Thymus (tissue), 11 donors: ENCODE results near the gene GNPTAB. TPM values are rescaled to one million over a fixed set of nuclear protein-coding genes. Genes with fewer than 3 reads are reported as not detected.

Experiments used
- DNase-seq, 9 donors: peaks; one replicate each; pipeline ENCODE4 v3.0.0-alpha.2; 2013; ENCODE audit warnings: low spot score in 9 of 9, low read depth in 6 of 9, missing footprints in 1 of 9
- H3K27ac ChIP-seq, 2 donors: one replicate each; pipeline ENCODE4 v1.5.1; 2013; ENCODE audit warnings: control low read depth in 1 of 2, low read depth in 1 of 2, low read length in 1 of 2, mild to moderate bottlenecking in 1 of 2, moderate library complexity in 1 of 2
- H3K27me3 ChIP-seq, 2 donors: one replicate each; pipeline ENCODE4 v1.5.1; 2013; ENCODE audit warnings: low read length in 1 of 2; ENCODE audit not compliant: control insufficient read depth in 2 of 2, insufficient read depth in 1 of 2
- H3K36me3 ChIP-seq, 2 donors: one replicate each; pipeline ENCODE4 v1.5.1; 2013; ENCODE audit warnings: low read length in 1 of 2, mild to moderate bottlenecking in 1 of 2, moderate library complexity in 1 of 2; ENCODE audit not compliant: control insufficient read depth in 2 of 2, insufficient read depth in 2 of 2
- H3K4me1 ChIP-seq, 2 donors: one replicate each; pipeline ENCODE4 v1.5.1; 2013; ENCODE audit warnings: low read length in 2 of 2; ENCODE audit not compliant: control insufficient read depth in 2 of 2, insufficient read depth in 2 of 2
- H3K4me3 ChIP-seq, 2 donors: one replicate each; pipeline ENCODE4 v1.5.1; 2013; ENCODE audit warnings: low read length in 2 of 2, control low read depth in 1 of 2, mild to moderate bottlenecking in 1 of 2
- H3K9me3 ChIP-seq, 2 donors: one replicate each; pipeline ENCODE4 v1.5.1; 2013; ENCODE audit warnings: low read length in 1 of 2, mild to moderate bottlenecking in 1 of 2; ENCODE audit not compliant: control insufficient read depth in 2 of 2, insufficient read depth in 1 of 2
- WGBS: extraction: QIAGEN DNeasy Blood & Tissue Kit; methylation state at CpG from one replicate; pipeline ENCODE4 v1.1.7; 2013; 5-methylcytosine and 5-hydroxymethylcytosine counted together
- polyA plus RNA-seq: library from polyadenylated mRNA; stranded (reverse); fragments of 200-250 nt; gene quantifications from one replicate; pipeline ENCODE4 v1.2.3, GENCODE V29; 2013
- total RNA-seq: library from RNA; stranded (reverse); fragments of 120-200 nt; gene quantifications from one replicate; pipeline ENCODE4 v1.2.4, GENCODE V29; 2013
- donor health status: healthy.

GNPTAB gene
- total and polyA plus RNA-seq, 2 donors, result 20.6 to 44.8 TPM

DNA sequence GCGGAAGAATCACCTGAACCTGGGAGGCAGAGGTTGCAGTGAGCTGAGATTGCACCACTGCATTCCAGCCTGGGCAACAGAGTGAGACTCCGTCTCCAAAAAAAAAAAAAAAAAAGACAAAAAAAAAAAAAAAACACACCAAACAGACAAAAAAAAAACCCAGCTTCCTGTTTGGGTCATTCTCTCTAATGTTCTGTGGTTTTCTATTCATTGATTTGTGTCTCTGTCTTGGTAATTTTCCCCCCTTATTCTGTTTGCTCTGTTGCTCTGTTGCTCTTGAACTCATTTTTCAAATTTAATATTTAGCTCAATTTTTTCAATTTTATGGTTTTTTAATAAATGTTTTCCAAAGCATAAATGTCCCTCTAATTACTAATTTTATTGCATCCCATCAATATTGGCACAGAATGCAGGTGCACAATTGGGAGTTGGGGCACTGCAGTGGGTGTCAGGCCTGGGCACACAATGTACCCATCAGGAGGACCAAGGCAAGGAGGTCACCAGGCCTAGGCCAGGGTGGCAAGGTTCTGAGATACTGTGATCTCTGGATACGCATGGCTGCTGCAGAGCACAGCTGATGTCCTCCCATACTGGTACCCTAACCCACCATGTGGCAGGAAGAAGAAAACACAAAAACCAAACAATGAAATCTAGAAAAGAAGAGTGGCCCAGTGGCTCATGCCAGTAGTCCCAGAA lies 8.0 kb upstream of the GNPTAB start:
- no peaks in the 10 kb centered on the region for H3K27me3 ChIP-seq
- H3K27ac ChIP-seq, result no peak overlapping the region
- no peaks in the 10 kb centered on the region for H3K9me3 ChIP-seq
- peaks cover 0 to 7% of the 10 kb centered on the region in 2 donors for H3K4me1 ChIP-seq
- 58% methylated on average over 3 of the region's 3 CpGs for WGBS
- no peaks in the 10 kb centered on the region for H3K36me3 ChIP-seq
- H3K4me3 ChIP-seq, result no peak overlapping the region
- DNase-seq, result peak in 1 of 9 donors; percentile 31

GRCh38 chr12:101832030-101832429 lies 1.3 kb upstream of the GNPTAB start:
- no peak for DNase-seq
- Histone ChIP-seq H3K36me3 (no peaks in the 10 kb centered on the region), H3K9me3 (no peaks in the 10 kb centered on the region), H3K27me3 (no peaks in the 10 kb centered on the region), H3K27ac (no peak overlapping the region), H3K4me1 (peaks cover 6 to 26% of the 10 kb centered on the region in 2 donors), H3K4me3 (no peak overlapping the region)
- WGBS, result 93% methylated on average over 1 of the region's 1 CpG

DNA sequence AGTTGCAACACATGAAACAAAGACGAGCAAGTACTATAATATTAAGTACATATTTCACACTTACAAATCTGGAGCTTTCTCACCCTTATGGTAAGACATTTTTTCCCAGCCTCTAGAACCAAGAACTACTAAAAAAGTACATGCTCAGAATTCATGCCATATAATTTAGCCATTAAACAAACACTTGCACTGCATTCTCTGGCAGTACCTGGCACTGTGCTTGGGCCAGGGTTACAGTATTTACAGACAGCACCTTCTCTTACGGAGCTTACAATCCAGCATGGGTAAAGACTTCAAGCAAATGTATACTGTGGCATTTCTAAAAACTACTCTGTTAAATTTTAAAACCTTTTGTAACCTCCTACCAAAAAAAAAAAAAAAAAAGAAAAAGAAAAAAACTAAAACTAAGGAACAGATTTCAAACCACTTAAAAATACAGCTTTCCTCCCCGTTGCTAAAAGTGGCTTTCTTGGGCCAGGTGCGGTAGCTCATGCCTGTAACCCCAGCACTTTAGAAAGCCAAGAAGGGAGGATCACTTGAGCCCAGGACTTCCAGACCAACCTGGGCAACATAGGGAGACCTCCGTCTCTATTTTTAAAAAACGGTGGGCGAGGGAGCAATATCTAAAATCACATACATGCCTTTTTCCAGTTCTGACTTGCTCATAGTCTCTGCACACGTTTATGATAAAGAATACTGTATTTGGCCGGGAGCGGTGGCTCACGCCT lies 956 bp downstream of the GNPTAB start:
- Histone ChIP-seq H3K4me3 (peak overlapping the region; percentile 85 to 91), H3K27ac (peak overlapping the region; percentile 73 to 88), H3K9me3 (no peaks in the 10 kb centered on the region), H3K27me3 (no peaks in the 10 kb centered on the region), H3K4me1 (peaks cover 8 to 38% of the 10 kb centered on the region in 2 donors), H3K36me3 (no peaks in the 10 kb centered on the region)
- 2% methylated on average over 11 of the region's 11 CpGs for WGBS
- peak in 5 of 9 donors; percentile 30 to 72 (median 39) for DNase-seq

- peak in 4 of 9 donors; percentile 36 to 76 (median 52) for DNase-seq
- Histone ChIP-seq H3K27ac (peak overlapping the region in 1 of 2 donors; percentile 88), H3K27me3 (no peaks in the 10 kb centered on the region), H3K4me3 (peak overlapping the region in 1 of 2 donors; percentile 91), H3K4me1 (peaks cover 16 to 50% of the 10 kb centered on the region in 2 donors), H3K9me3 (no peaks in the 10 kb centered on the region), H3K36me3 (no peaks in the 10 kb centered on the region)
- WGBS, result 98% methylated on average over 6 of the region's 6 CpGs
Measured at GRCh38 chr12:101828463-101829196, 2.1 kb downstream of the GNPTAB start.

DNA sequence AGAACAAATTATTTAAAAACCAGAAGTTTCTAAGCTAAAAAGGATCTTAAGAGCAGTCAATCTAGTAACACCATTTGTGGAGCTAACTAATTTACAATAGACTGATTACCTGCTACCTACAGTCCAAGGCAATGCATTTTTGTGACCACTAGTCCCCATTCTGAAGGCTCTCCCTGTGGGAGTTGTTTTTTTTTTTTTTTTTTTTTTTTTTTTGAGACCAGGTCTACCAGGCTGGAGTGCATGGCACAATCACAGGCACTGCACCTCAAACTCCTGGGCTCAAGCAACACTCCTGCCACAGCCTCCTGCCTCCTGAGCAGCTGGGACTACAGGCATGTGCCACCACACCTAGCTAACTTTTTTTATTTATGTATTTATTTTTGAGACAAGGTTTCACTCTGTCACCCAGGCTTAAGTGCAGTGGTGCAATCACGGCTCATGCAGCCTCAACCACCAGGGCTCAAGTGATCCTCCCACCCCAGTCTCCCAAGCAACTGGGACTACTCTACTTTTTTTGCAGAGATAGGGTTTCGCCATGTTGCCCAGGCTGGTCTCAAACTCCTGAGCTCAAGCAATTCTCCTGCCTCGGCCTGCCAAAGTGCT lies 3.9 kb downstream of the GNPTAB start:
- Histone ChIP-seq H3K9me3 (no peaks in the 10 kb centered on the region), H3K27ac (no peak overlapping the region), H3K4me3 (no peak overlapping the region), H3K27me3 (no peaks in the 10 kb centered on the region), H3K36me3 (no peaks in the 10 kb centered on the region), H3K4me1 (peaks cover 24 to 65% of the 10 kb centered on the region in 2 donors)
- 89% methylated on average over 3 of the region's 3 CpGs for WGBS
- DNase-seq, result no peak

GRCh38 chr12:101824831-101825230 lies 5.9 kb downstream of the GNPTAB start:
- H3K4me3 ChIP-seq, result no peak overlapping the region
- peaks cover 23 to 68% of the 10 kb centered on the region in 2 donors for H3K4me1 ChIP-seq
- no peaks in the 10 kb centered on the region for H3K27me3 ChIP-seq
- 62% methylated on average over 2 of the region's 2 CpGs for WGBS
- no peaks in the 10 kb centered on the region for H3K9me3 ChIP-seq
- H3K27ac ChIP-seq, result peak overlapping the region in 1 of 2 donors; percentile 41
- DNase-seq, result no peak
- H3K36me3 ChIP-seq, result no peaks in the 10 kb centered on the region

DNA sequence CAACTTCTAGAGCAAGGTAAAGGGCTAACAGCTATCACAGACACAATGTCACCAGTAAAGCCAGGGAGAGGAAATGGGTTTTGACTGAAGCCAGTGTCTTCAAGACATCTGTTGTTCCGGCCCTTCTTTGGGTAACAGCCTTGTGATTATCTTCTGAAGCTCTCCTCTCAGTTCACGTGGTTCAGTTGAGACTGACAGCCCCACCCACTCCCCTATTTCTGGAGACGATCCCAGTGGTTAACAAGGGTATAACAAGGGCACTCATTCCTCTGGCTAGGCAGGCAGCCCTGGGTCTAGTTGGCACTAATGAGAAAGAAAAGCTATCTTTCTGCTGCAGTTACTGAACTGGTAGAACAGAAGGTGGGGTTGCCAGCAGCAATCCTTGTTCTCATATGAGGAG lies 6.9 kb downstream of the GNPTAB start:
- Histone ChIP-seq H3K27ac (peak overlapping the region; percentile 68 to 93), H3K36me3 (no peaks in the 10 kb centered on the region), H3K4me3 (no peak overlapping the region), H3K27me3 (no peaks in the 10 kb centered on the region), H3K4me1 (peaks cover 23 to 64% of the 10 kb centered on the region in 2 donors), H3K9me3 (peaks cover 0 to 3% of the 10 kb centered on the region in 2 donors)
- peak; percentile 55 to 94 (median 80) for DNase-seq
- 5% methylated on average over 3 of the region's 3 CpGs for WGBS

DNA sequence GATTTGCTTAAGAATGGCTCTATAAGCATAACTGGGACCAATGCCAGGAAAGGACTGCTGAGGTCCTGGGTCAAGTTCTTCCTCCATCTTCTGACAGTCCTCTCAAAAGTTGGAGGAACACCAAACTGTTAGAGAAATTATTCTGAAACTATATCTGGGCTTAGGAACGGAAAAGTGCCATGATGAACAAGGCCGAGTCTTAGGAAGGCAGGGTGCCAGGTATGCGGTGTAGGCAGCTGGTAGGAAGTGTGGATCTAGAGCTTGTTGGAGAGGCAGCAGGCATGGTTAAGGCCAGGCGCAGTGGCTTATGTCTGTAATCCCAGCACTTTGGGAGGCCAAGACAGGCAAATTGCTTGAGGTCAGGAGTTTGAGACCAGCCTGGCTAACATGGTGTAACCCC lies 7.7 kb downstream of the GNPTAB start:
- DNase-seq, result no peak
- Histone ChIP-seq H3K27ac (peak overlapping the region in 1 of 2 donors; percentile 69), H3K27me3 (no peaks in the 10 kb centered on the region), H3K9me3 (peaks cover 0 to 9% of the 10 kb centered on the region in 2 donors), H3K4me3 (no peak overlapping the region), H3K36me3 (no peaks in the 10 kb centered on the region), H3K4me1 (peaks cover 23 to 56% of the 10 kb centered on the region in 2 donors)
- WGBS, result 93% methylated on average over 4 of the region's 4 CpGs
